ENCODE measurements around the gene ANKRD34A.
A peak's percentile ranks its signal among the peaks of the same experiment; 100 is the strongest.

ANKRD34A gene

DNA sequence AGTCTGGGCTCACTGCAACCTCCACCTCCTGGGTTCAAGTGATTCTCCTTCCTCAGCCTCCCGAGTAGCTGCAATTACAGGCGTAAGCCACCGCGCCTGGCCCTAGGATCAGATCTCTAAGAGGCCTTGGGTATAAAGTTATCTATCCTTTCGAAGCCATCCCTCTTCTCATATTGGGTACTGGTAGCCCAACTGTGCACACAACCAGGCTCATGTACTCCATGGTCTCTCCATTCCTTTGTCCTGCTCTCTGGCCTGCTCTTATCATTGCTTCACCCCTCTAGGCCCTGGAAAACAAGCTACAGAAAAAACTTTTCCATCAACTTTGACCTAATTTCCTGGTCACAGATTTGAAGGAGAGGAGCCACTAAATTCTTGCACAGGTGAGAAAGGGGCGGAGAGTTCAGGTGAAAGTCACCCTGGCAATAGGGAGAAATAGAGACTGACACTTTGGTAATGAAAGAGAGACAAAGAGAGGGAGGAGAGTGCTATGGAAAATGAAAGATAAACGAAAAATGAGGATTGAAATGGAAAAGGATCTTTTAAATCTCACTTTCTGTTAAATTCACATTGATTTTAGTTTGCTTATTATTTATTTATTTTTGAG, 26.0 kb upstream of the ANKRD34A start:
- no peak for DNase-seq

DNA sequence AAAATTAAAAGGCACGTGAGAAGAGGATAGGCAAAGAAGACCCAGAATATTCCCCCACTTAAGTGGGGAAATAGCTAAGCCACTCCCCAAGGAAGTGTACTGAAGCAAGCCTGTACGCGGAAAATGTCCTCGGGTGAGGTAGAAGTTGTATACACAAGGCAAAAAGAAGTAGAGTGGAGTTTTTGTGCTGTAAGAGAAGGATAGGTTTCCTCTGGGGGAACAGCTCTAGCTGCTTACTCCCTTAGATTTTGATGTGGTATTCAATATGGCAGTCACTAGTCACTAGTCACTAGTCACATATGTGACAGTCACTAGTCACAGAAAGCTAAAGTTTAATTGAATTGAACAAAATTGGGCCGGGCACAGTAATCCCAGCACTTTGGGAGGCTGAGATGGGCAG, 24.4 kb upstream of the ANKRD34A start:
- no peak for DNase-seq

DNA sequence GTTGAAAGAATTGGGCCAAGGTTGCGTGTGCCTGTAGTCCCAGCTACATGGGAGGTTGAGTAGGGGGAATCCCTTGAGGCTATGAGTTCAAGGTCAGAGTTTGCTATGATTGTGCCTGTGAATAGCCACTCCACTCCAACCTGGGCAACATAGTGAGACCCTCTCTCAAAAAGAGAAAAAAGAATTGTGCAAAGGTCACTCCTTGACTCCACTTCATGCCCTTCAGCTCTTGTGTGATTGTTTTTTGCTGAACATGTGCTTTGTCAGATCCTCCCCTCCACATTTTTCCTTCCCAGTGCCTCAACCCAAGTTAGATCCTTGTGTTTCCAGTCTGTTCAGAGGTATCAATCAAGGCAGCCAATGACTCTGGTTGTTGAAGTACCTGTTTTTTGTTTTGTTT, 23.6 kb upstream of the ANKRD34A start:
- no peak for DNase-seq

DNA sequence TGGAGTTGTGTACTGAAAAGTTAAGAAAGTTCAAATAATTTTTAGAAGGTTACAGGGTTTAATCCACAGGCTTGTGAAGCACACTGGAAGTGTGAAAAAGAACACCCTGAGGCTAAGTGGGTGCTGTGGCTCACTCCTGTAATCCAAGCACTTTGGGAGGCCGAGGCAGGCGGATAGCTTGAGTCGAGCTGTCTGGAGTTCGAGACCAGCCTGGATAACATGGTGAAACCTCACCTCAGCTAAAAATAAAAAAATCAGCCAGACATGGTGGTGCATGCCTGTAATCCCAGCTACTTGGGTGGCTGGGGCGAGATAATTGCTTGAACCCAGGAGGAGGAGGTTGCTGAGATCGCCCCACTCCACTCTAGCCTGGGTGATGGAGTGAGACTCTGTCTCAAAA, 22.2 kb upstream of the ANKRD34A start:
- DNase-seq, result no peak

DNA sequence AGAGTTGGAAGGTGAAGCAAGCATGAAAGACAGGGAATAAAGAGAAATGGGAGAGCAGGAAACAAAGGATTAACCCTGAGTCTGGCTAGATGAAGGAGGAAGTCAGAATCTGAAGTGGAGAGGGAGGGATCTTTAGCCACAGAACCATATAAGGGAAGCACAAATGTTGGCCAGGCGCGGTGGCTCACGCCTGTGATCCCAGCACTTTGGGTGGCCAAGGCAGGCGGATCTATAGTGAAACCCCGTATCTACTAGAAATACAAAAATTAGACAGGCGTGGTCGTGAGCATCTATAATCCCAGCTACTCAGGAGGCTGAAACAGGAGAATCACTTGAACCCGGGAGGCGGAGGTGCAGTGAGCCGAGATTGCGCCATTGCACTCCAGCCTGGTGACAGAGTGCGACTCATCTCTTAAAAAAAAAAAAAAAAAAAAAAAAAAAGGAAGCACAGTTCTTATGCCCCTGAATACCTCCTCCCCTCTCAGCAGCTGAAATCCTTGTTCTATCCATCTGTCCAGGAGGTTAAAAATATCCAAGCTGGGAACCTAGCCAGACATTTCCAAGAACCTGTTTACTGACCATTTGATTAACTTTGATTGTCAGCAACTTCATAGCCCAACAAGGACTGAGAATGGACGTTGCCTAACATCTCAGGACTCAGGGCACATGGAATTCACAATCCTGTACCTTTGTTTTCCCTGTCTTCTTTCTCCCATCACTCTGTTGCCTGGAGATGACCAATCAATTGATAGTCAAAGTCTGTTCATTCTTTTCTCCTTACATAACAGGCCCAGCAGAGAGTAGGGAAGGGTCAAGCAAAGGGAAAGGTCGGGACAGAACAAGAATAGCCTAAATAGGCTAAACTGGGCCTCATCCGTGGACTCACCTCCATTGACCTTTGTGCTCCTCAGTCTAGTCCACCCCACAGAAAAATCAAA, 21.4 kb upstream of the ANKRD34A start:
- no peak for DNase-seq

DNA sequence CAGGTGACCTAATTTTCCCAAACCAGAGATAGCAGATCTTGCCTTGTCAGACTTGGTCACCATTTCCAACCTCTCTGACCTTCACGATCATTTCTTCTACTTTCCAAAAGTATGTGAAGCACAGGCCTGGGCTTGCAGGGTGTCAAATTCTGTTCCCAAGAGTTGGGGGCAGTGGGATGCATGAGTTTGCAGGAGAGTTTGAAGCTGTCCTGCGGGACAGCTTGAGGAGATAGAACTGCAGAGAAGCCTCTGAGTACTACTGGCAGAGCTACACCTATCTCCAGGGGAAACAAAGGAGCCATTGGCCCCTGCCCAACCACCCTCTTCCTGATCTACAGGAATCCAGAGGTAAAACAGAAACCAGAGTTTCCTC, 20.7 kb upstream of the ANKRD34A start:
- DNase-seq, result no peak

DNA sequence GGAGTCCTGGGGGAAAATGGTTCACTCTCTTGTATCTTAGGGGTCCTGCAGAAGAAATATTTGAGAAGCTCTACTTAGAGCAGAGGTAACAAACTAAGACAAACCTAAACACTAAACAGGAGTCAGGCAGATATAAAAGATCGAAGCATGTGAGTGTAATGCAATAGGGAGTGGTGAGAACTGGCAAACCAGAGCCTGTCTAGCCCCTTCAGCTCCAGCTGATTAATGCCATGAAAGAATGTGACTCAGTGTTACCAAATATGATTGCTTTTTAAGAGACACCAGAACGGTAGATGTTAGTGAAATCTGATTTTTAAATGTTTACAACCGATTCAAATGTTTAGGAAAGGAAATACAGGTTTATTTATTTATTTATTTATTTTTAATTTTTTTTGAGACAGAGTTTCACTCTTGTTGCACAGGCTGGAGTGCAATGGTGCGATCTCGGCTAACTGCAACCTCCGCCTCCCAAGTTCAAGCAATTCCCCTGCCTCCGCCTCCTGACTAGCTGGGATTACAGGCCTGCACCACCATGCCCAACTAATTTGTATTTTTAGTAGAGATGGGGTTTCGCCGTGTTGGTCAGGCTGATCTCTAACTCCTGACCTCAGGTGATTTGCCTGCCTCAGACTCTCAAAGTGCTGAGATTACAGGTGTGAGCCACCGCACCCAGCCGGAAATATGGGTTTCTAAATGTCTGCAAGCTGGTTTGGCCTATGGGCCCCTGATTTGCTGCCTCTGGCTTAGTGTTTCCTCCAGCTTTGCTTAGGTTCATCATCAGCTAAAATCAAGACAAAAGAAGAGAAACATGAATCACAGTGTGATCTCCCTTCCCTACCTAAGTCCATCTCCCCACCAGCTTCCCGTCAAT, 19.8 kb upstream of the ANKRD34A start:
- DNase-seq, result no peak

DNA sequence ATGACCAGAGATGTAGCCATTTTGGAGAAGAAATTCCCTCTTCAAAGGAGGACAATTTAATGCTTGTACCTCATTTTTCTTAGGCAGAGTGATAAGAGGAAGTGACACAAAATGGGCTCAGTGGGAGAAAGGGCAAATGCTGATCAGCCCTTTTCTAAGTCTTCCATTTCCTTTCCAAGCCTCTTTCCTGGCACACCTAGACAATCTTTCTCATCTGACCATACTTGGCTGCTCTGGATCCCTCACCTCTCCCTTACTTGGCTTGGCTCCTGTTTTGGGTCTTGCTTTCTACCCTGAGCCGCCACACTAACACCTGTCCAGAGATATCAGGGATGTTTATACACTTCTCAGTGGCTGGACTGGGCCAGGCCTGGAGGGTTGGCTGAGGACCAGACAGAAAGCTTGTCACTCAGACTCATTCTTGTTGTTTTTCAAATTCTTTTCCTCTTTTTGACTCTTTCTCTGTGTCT, 18.9 kb upstream of the ANKRD34A start:
- DNase-seq, result no peak

DNA sequence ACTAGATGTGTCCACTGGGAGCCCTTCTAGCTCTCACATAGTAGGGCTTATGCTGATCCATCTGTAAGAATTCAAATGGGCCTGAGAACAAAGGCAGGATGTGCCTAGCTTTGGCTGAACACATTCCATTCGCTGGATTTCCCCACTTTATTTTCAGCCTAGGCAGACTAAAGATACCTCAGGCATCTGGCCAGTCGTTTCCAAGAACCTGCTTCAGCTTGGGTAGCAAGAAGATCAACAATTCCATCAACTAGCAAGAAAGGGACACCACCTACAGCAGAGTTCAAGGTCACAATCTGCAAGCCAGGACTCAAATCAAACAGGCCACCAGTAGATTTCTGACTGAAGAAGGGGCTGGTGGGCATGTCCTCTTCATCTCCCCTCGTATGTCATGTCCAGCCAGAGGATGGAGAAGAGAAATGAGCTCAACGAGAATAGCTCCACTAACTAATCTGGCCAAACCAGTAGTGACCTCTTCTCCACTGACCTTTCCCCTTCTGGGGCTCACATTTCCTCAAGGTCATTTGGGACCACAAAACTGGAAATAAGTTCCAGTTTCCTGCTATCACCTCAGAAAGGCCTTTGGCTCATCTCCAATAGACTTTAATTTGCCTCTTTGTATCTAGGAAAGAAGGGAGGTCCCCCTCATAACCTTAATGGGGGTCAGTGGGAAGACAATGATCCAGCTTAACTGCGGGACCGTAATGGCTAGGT, 17.8 kb upstream of the ANKRD34A start:
- DNase-seq, result no peak

DNA sequence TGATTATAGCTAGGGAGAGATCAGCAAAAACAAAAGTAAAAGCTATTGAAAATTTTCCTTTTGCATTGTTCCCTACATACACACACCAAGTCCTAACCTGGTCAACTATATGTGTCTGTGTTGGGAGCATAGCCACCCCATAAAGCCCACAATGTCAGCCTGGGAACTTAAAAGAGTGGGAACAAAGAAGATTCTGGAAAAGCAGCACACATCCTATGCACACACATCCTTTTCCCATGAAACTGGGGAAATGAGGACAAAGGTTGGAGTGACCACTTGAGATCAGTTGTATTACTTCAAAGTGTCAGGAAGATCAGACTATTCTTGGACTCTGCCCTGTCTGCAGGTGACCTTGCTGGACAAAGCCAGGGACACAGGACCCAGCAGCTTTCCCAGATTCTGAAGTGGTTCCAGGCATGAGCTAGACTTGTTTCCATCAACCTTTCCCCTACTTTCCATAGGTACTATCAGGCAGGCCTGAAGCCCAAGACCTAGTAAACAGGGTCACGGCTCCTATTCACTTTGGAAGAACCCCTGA, 16.2 kb upstream of the ANKRD34A start:
- no peak for DNase-seq

DNA sequence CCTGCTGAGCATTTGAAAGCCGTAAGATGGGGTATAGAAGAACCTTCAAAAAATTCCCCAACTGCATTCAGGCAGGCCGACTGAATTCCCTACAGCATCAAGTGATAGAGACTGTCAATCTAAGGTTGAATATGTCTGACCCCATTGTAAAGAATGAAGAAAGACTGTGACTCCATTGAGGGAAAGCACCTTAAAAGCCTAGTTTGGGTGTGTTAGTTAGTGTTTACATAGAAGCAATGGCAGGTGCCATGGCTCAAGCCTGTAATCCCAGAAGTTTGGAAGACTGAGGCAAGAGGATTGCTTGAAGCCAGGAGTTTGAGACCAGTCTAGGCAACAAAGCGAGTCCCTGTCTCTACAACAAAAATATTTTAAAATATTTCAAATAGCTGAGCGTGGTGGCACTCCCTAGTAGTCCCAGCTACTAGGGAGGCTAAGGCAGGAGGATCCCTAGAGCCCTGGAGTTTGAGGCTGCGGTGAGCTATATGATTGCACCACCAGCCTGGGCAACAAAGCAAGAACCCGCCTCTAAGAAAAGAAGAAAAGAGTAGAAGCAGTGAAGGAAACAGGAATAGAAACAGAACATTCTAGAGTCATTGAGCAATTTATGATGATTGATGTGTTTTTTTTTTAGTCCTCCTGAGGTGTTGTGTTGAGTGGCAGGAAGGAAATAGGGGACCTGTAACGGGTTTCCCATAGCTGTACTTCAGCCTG, 15.5 kb upstream of the ANKRD34A start:
- no peak for DNase-seq

DNA sequence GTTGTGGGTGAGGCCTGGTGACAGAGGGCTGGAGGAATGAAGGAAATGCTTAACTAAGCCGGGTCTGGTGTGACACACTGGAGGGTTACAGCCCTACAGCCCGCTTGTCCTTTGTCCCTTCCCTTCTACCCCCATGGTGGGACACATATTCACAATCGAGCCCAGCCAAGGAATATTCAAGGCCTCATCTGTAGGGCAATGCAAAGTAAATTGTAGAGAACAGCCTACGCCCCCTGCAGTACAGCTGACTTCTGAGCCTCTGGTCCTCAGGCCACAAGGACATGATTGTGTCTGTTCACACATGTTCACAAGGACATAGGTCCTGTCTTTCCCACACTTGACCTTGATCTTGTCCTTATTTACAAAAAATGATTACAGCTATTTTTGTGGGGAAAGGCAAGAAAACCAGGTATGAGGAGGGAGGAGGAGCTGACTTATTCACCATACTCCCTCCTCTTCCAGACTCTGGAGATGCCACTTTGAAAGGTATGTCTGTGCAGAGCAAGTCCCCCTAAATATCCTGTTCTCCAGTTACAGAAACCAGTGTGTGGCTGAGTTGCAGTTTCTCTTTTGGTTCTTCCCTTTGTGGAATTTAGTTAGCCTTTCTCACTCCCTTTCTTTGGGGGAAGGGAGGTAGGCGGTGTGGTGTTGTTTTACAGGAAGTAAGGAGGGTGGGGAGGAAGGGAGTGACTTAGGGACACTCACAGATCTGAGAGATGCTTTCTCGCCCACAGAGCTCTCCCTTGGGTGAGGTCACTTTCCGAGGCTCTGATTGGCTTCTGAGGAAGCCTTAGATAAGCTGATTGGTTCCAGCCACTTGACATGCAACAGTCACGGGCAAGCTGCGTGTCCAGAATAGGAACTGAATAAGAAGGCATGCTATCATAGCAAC, 14.7 kb upstream of the ANKRD34A start:
- DNase-seq, result peak; percentile 74

DNA sequence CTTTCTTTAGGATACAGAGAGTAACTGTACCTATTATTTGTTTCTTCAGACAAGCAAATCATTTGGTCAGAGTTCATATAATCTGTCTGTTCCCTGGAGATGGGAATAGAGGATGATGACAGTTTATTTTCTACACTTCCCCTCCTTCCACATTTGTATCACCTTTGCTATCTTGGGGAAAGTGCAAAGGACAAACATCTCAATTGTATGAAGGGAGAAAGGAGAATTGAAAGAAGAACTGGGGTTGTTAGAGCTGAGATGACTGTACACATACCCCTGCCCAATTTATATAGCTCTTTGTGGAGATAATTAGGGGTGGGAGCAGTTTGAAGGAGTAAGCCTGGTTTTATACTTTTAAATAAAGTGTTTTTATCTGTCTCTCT, 14.1 kb upstream of the ANKRD34A start:
- no peak for DNase-seq

DNA sequence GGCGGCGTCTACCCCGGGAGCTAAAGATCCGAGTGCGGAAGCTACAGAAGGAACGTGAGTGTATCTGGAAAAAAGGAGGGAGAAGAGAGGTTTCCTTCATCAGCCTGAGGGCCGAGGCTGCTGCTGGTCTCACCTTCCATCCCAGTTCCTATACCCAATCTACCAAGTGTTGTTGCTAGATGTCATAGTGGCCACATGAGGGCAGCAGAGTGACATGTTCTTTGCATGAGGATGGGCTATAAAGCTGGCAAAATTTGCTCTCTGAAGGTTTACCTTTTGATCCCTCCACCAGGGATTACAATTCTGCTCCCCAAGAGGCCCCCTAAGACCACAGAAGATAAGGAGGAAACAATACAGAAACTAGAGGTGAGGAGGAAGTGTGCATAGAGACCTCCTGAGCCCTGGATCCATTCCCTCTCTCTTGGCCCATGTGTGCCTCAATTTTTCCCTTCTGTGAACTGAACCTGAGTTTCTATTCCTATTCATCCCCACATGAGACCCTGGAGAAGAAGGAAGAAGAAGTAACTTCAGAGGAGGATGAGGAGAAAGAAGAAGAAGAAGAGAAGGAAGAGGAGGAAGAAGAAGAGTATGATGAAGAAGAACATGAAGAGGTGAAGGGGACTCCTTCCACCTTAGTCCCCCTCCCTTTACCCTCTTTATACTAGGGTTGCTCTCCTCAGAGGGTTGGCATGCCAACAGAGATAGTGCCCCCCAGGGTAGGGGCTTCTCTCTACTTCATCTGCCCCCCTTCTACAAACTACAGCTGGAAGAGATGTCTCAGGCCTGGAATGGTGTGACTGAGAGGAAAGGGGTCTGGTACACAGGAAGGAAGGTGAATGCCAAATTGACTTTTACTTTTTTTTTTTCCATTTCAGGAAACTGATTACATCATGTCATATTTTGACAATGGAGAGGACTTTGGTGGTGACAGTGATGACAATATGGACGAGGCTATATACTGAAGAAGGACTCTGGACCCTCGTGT, 13.4 kb upstream of the ANKRD34A start:
- DNase-seq, result peak; percentile 67

DNA sequence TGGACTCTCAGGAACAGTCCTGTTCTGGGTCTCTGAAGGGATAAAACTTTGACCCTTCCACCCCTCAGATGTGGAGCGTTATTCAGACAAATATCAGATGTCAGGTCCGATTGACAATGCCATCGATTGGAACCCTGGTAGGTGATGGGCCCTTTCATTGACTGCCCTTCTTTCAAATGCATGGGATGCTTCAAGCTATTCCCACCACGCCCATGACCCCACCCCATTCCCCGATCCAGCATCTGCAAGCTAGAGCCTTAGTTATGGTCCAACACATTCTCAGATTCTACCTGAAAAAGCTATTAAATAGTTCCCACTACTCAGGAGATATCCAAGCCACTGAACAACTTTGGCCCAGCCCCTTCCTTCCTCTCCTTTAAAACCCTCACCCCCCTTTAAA, 12.6 kb upstream of the ANKRD34A start:
- no peak for DNase-seq

DNA sequence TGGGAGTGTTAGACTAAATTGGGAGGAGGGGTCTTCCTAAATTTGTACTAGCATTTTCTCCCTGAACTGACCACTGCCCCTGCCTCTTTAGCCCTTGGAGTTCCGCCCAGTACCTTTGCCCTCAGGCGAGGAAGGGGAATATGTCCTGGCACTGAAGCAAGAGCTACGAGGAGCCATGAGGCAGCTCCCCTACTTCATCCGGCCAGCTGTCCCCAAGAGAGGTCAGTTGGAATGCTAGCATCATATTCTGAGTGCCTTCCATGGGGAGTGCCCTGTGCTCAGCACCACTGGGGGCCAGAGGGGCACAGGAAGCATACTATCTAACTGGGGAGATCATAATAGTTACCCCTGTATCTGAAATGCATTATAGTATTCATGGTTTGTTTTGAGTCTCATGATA, 10.8 kb upstream of the ANKRD34A start:
- DNase-seq, result no peak

DNA sequence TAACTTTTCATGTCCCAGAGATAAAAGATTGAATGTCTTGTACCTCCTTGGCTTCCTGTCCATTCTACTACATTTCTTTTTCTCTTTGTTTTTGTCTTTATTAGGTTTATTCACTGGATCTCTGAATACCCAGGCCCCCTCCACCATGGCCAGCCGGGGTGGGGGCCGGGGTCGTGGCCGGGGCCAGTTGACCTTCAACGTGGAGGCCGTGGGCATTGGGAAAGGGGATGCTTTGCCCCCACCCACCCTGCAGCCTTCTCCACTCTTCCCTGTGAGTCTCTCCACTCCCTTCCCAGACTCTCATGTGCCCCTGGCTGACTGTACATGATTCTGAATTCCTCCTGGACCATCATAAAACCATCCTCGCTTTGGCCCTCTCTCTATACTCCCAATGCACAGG, 10.3 kb upstream of the ANKRD34A start:
- no peak for DNase-seq

DNA sequence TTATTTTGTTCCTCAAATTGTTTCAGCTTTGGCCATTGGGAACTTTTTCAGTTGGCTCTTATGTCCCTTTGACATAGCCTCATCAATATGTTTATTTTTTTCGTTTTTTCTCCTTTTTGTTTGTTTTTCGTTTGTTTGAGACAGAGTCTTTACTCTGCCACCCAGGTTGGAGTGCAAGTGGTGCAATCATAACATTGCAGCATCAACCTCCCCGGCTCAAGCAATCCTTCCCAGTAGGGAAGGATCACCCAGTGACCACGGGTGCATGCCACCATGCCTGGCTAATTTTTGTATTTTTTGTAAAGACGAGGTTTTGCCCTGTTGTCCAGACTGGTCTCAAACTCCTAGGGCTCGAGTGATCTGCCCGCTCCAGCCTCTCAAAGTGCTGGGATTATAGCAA, 8.2 kb upstream of the ANKRD34A start:
- DNase-seq, result no peak

DNA sequence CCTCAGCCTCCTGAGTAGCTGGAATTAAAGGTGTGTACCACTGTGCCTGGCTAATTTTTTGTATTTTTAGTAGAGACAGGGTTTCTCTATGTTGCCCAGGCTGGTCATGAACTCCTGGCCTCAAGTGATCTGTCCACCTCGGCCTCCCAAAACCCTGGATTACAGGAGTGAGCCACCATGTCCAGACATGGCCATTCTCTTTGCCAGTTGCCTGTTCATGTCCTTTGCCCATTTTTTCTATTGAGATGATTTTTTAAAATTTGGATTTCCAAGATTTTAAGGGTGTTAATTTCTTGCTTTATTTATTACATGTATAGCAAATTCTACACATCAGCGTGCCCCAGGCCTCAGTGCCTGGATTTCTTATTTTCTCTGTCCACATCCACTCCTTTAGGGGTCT, 2.9 kb upstream of the ANKRD34A start:
- no peak for DNase-seq

Measured in activated naive CD4-positive, alpha-beta T cell treated with anti-CD3 and anti-CD28 coated beads, Interleukin-2, amount 50 U/mL, for 16 hours (primary cell).